A549 (cell line): Measurements from ENCODE around the gene FRMD8. TPM values are rescaled to one million over a fixed set of nuclear protein-coding genes. Genes with fewer than 3 reads are reported as not detected.

Experiments
- ATAC-seq, 2 experiments: fragments of 200-7000 bp in 1 of 2; fragments of >200 bp in 1 of 2; cut with Nextera tagmentation in 1 of 2; cut with Tn5 transposase in 1 of 2; 3 replicates each; pipeline versions ENCODE4 v1.8.0 to v1.9.1; 2018 to 2020; ENCODE audit warnings: mild to moderate bottlenecking in 1 of 2, moderate library complexity in 1 of 2
- CTCF ChIA-PET: fragments of 300-600 bp; sonication (Branson Sonifier 250); formaldehyde crosslinking; extraction: SDS; loops from one replicate; lab custom pipeline; 2021; ENCODE audit warnings: antibody characterized with exemption, inconsistent platforms; lab: Yijun Ruan, JAX
- POLR2A ChIA-PET: fragments of 350-600 bp; formaldehyde crosslinking; extraction: SDS; loops from one replicate; lab custom pipeline; 2021; ENCODE audit warnings: antibody characterized with exemption, inconsistent platforms; lab: Yijun Ruan, JAX
- DNase-seq, 2 experiments: peaks; one replicate each; pipeline versions ENCODE4 v3.0.0 to v3.0.0-alpha.2; 2011 to 2016; ENCODE audit warnings: low read depth in 1 of 2, low spot score in 1 of 2
- FAIRE-seq: peaks from 2 replicates; lab custom pipeline; 2011; peaks lifted over from hg19 to GRCh38; lab: Jason Lieb, UNC
- H3K27ac ChIP-seq, 2 experiments: fragments of >200 bp; sonication (Bioruptor Twin); formaldehyde crosslinking; 3 replicates each; pipeline ENCODE4 v1.5.1; 2016 to 2017
- H3K4me1 ChIP-seq: fragments of >200 bp; sonication (Bioruptor Twin); formaldehyde crosslinking; 3 replicates; pipeline ENCODE4 v1.6.1; 2016
- H3K4me2 ChIP-seq: fragments of >200 bp; sonication (Bioruptor Twin); formaldehyde crosslinking; 3 replicates; pipeline ENCODE4 v1.6.1; 2016
- H3K4me3 ChIP-seq: fragments of >200 bp; sonication (Bioruptor Twin); formaldehyde crosslinking; 3 replicates; pipeline ENCODE4 v1.5.1; 2016
- H3K9me3 ChIP-seq: fragments of >200 bp; sonication (Bioruptor Twin); formaldehyde crosslinking; 3 replicates; pipeline ENCODE4 v1.6.1; 2016
- CBX2 ChIP-seq: fragments of 200-600 bp; sonication (generic); IDR thresholded peaks from 2 replicates; pipeline ENCODE4 v1.6.1; 2016; ENCODE audit warnings: low read depth, mild to moderate bottlenecking, borderline replicate concordance
- CBX8 ChIP-seq: fragments of 200-600 bp; sonication (generic); IDR thresholded peaks from 2 replicates; pipeline ENCODE4 v1.6.1; 2016
- CEBPB ChIP-seq, 2 experiments: fragments of >200 bp in 1 of 2; sonication (Bioruptor Twin) in 1 of 2; formaldehyde crosslinking in 1 of 2; IDR thresholded peaks; 2 replicates each; pipeline ENCODE4 v1.6.1; 2012 to 2016
- EHF ChIP-seq: fragments of 250-450 bp; sonication (Bioruptor Pico); IDR thresholded peaks from 2 replicates; pipeline ENCODE4 v1.5.0; 2020; ENCODE audit warnings: mild to moderate bottlenecking
- EHMT2 ChIP-seq: fragments of 200-600 bp; sonication (generic); IDR thresholded peaks from 2 replicates; pipeline ENCODE4 v1.6.1; 2016; ENCODE audit warnings: antibody characterized with exemption, low read depth, mild to moderate bottlenecking, moderate library complexity
- FOSL2 ChIP-seq, 2 experiments: fragments of 450-650 bp in 1 of 2; fragments of >200 bp in 1 of 2; sonication (Bioruptor Twin) in 1 of 2; formaldehyde crosslinking; IDR thresholded peaks; 2 replicates each; pipeline versions ENCODE4 v1.5.0 to v1.6.1; 2016 to 2020; ENCODE audit warnings: mild to moderate bottlenecking in 1 of 2, moderate library complexity in 1 of 2
- GATA3 ChIP-seq: IDR thresholded peaks from 2 replicates; pipeline ENCODE4 v1.6.1; 2012; ENCODE audit warnings: borderline replicate concordance
- HOXB13 ChIP-seq: fragments of 250-450 bp; sonication (Bioruptor Pico); IDR thresholded peaks from 2 replicates; pipeline ENCODE4 v1.5.0; 2020; ENCODE audit warnings: low read depth, mild to moderate bottlenecking, moderate library complexity
- MYC ChIP-seq: IDR thresholded peaks from 2 replicates; pipeline ENCODE4 v1.6.1; 2012; ENCODE audit warnings: mild to moderate bottlenecking, inconsistent platforms, low read length, improper control_type of control experiment, borderline replicate concordance
- NFE2L2 ChIP-seq: fragments of 150-350 bp; conservative IDR thresholded peaks from 2 replicates; pipeline ENCODE4 v1.6.1; 2014; ENCODE audit warnings: low read length
- NR3C1 ChIP-seq: fragments of >200 bp; sonication (Bioruptor Twin); formaldehyde crosslinking; IDR thresholded peaks from 3 replicates; pipeline ENCODE4 v1.6.1; 2017
- POLR2A ChIP-seq: IDR thresholded peaks from 2 replicates; pipeline ENCODE4 v1.6.1; 2012; ENCODE audit warnings: mild to moderate bottlenecking, low read length
- POLR2AphosphoS2 ChIP-seq: conservative IDR thresholded peaks from 2 replicates; pipeline ENCODE4 v1.6.1; 2012; ENCODE audit warnings: low read length, improper control_type of control experiment, inconsistent platforms
- RAD21 ChIP-seq, 2 experiments: fragments of >200 bp in 1 of 2; sonication (Bioruptor Twin) in 1 of 2; formaldehyde crosslinking in 1 of 2; IDR thresholded peaks in 1 of 2; conservative IDR thresholded peaks in 1 of 2; 2 replicates in 1 of 2; 3 replicates in 1 of 2; pipeline ENCODE4 v1.6.1; 2012 to 2018; ENCODE audit warnings: inconsistent platforms in 1 of 2
- RCOR1 ChIP-seq: fragments of 150-350 bp; IDR thresholded peaks from 2 replicates; pipeline ENCODE4 v1.6.1; 2014; ENCODE audit warnings: antibody characterized with exemption, low read length, low read depth
- RFX5 ChIP-seq: fragments of 450-650 bp; IDR thresholded peaks from 2 replicates; pipeline ENCODE4 v1.7.1; 2014; ENCODE audit warnings: antibody characterized with exemption, mild to moderate bottlenecking, moderate library complexity
- RNF2 ChIP-seq: fragments of 200-600 bp; sonication (generic); IDR thresholded peaks from 2 replicates; pipeline ENCODE4 v1.6.1; 2016; ENCODE audit warnings: low read depth, mild to moderate bottlenecking, antibody characterized with exemption, moderate library complexity, borderline replicate concordance
- SREBF2 ChIP-seq: fragments of 450-650 bp; IDR thresholded peaks from 2 replicates; pipeline ENCODE4 v1.6.1; 2014; ENCODE audit warnings: mild to moderate bottlenecking, moderate library complexity
- TP53 ChIP-seq: fragments of 250-450 bp; sonication (Bioruptor Pico); IDR thresholded peaks from 2 replicates; pipeline ENCODE4 v1.5.0; 2021; ENCODE audit warnings: mild to moderate bottlenecking, moderate library complexity
- ZNF302 ChIP-seq: fragments of 250-450 bp; sonication (Bioruptor Pico); IDR thresholded peaks from 2 replicates; pipeline ENCODE4 v1.9.0; 2021; ENCODE audit warnings: inconsistent platforms, mild to moderate bottlenecking, moderate library complexity
- ZSCAN20 ChIP-seq: fragments of 250-450 bp; sonication (Bioruptor Pico); IDR thresholded peaks from 2 replicates; pipeline ENCODE4 v1.8.0; 2022; ENCODE audit warnings: mild to moderate bottlenecking, moderate library complexity
- WGBS: methylation state at CpG from one replicate; pipeline ENCODE4 v1.1.6; 2017; ENCODE audit errors: missing lambda C conversion rate; 5-methylcytosine and 5-hydroxymethylcytosine counted together
- polyA plus RNA-seq, 4 experiments: library from polyadenylated mRNA; depleted of rRNA in 3 of 4; stranded (reverse); fragments of >200 nt; fragmentation: RNase III in 1 of 4; extraction: RNeasy Plus Mini Kit Qiagen cat#74134 plus additional on column Dnase treatment in 1 of 4; gene quantifications; 2 replicates in 3 of 4; 3 replicates in 1 of 4; pipeline ENCODE4 v1.2.3, GENCODE V29; 2011 to 2017
- TF ChIP-seq, protein P1 (sequence below): fragments of 250-450 bp; sonication (Bioruptor Pico); IDR thresholded peaks from 2 replicates; pipeline ENCODE4 v1.5.0; 2021; ENCODE audit warnings: mild to moderate bottlenecking, moderate library complexity, borderline replicate concordance
- TF ChIP-seq, protein P2 (sequence below): fragments of 200-600 bp; sonication (generic); IDR thresholded peaks from 2 replicates; pipeline ENCODE4 v1.6.1; 2016; ENCODE audit warnings: antibody characterized with exemption, mild to moderate bottlenecking, moderate library complexity
- TF ChIP-seq, protein P3 (sequence below): IDR thresholded peaks from 2 replicates; pipeline ENCODE4 v1.6.1; 2012
- TF ChIP-seq, protein P4 (sequence below): fragments of 250-450 bp; sonication (Bioruptor Pico); IDR thresholded peaks from 2 replicates; pipeline ENCODE4 v1.5.0; 2020; ENCODE audit warnings: low read depth, mild to moderate bottlenecking, moderate library complexity

FRMD8 gene
- polyA plus RNA-seq, 2 of the 4 experiments (the other 2 are of a cell fraction): 12.9 to 20.0 TPM

DNA sequence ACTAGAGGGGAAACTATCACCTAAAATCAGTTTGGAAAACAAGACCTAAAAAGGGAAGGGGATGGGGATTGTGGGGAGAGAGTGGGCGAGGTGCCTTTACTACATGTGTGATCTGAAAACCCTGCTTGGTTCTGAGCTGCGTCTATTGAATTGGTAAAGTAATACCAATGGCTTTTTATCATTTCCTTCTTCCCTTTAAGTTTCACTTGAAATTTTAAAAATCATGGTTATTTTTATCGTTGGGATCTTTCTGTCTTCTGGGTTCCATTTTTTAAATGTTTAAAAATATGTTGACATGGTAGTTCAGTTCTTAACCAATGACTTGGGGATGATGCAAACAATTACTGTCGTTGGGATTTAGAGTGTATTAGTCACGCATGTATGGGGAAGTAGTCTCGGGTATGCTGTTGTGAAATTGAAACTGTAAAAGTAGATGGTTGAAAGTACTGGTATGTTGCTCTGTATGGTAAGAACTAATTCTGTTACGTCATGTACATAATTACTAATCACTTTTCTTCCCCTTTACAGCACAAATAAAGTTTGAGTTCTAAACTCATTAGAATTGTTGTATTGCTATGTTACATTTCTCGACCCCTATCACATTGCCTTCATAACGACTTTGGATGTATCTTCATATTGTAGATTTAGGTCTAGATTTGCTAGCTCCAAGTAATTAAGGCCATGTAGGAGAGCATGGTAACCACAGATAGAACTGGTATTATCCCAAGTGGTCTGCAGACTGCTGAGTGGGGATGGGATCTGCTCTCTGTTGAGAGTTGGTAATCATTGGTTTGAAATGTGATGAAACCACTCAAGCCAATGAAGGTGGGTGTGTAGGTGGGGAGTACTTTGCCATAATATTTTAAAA is 39.8 kb downstream of the FRMD8 start:
- no peak for ATAC-seq
- Histone ChIP-seq H3K4me1 (peaks cover 19% of the 10 kb centered on the region; the same call in 2 of the 3 replicates), H3K4me3 (peak overlapping the region; percentile 95), H3K4me2 (peak overlapping the region; percentile 89), H3K9me3 (no peaks in the 10 kb centered on the region), H3K27ac (peak overlapping the region; percentile 97 to 100)
- no peak for FAIRE-seq
- TF ChIP-seq POLR2A (no peak), TP53 (CRISPR knock-in tag) (peak; percentile 70; the same call in 1 of the 2 replicates), RAD21 (conservative IDR thresholded peaks at IDR 0.05 in 1 of 2, IDR thresholded peaks at IDR 0.05 in 1 of 2) (no peak), NFE2L2 (no peak), RFX5 (no peak), CBX8 (no peak), CEBPB (IDR thresholded peaks at IDR 0.05) (peak; percentile 44 to 71; a peak in 3 of 4 replicates), RNF2 (no peak), EHF (CRISPR knock-in tag) (peak; percentile 46; the same call in 1 of the 2 replicates), HOXB13 (CRISPR knock-in tag) (peak; percentile 47; the same call in 1 of the 2 replicates), MYC (no peak), ZNF302 (CRISPR knock-in tag) (0 out of 2 replicates have a peak, but pooled peaks have one; percentile 30), RCOR1 (no peak), NR3C1 (no peak), POLR2AphosphoS2 (peak; percentile 86), CBX2 (no peak), ZSCAN20 (CRISPR knock-in tag) (peak; percentile 66), GATA3 (0 out of 2 replicates have a peak, but pooled peaks have one; percentile 10), EHMT2 (no peak), FOSL2 (IDR thresholded peaks at IDR 0.05) (no peak), FOSL2 (CRISPR knock-in tag; IDR thresholded peaks at IDR 0.05) (peak; percentile 73), SREBF2 (no peak)
- TF ChIP-seq, protein P1, sequence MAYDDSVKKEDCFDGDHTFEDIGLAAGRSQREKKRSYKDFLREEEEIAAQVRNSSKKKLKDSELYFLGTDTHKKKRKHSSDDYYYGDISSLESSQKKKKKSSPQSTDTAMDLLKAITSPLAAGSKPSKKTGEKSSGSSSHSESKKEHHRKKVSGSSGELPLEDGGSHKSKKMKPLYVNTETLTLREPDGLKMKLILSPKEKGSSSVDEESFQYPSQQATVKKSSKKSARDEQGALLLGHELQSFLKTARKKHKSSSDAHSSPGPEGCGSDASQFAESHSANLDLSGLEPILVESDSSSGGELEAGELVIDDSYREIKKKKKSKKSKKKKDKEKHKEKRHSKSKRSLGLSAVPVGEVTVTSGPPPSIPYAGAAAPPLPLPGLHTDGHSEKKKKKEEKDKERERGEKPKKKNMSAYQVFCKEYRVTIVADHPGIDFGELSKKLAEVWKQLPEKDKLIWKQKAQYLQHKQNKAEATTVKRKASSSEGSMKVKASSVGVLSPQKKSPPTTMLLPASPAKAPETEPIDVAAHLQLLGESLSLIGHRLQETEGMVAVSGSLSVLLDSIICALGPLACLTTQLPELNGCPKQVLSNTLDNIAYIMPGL (CRISPR knock-in tag): peak; percentile 51; the same call in 1 of the 2 replicates
- TF ChIP-seq, protein P2, sequence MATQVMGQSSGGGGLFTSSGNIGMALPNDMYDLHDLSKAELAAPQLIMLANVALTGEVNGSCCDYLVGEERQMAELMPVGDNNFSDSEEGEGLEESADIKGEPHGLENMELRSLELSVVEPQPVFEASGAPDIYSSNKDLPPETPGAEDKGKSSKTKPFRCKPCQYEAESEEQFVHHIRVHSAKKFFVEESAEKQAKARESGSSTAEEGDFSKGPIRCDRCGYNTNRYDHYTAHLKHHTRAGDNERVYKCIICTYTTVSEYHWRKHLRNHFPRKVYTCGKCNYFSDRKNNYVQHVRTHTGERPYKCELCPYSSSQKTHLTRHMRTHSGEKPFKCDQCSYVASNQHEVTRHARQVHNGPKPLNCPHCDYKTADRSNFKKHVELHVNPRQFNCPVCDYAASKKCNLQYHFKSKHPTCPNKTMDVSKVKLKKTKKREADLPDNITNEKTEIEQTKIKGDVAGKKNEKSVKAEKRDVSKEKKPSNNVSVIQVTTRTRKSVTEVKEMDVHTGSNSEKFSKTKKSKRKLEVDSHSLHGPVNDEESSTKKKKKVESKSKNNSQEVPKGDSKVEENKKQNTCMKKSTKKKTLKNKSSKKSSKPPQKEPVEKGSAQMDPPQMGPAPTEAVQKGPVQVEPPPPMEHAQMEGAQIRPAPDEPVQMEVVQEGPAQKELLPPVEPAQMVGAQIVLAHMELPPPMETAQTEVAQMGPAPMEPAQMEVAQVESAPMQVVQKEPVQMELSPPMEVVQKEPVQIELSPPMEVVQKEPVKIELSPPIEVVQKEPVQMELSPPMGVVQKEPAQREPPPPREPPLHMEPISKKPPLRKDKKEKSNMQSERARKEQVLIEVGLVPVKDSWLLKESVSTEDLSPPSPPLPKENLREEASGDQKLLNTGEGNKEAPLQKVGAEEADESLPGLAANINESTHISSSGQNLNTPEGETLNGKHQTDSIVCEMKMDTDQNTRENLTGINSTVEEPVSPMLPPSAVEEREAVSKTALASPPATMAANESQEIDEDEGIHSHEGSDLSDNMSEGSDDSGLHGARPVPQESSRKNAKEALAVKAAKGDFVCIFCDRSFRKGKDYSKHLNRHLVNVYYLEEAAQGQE: no peak; the same call in 1 of the 2 replicates
- TF ChIP-seq, protein P3, sequence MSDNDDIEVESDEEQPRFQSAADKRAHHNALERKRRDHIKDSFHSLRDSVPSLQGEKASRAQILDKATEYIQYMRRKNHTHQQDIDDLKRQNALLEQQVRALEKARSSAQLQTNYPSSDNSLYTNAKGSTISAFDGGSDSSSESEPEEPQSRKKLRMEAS: 0 out of 2 replicates have a peak, but pooled peaks have one; percentile 2
- TF ChIP-seq, protein P4, sequence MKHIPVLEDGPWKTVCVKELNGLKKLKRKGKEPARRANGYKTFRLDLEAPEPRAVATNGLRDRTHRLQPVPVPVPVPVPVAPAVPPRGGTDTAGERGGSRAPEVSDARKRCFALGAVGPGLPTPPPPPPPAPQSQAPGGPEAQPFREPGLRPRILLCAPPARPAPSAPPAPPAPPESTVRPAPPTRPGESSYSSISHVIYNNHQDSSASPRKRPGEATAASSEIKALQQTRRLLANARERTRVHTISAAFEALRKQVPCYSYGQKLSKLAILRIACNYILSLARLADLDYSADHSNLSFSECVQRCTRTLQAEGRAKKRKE: peak; percentile 13
- DNase-seq: peak in 1 of 2 experiments; percentile 78
- CTCF ChIA-PET: interaction anchor here (1.7 kb wide), 2 partner anchors 9 to 84 kb away, joined by 5 read pairs; no protein-coding TSS in a partner anchor
- POLR2A ChIA-PET: interaction anchor here (1.2 to 17.5 kb wide), 4 partner anchors 8 to 77 kb away, joined by 5 to 756 read pairs (median 84); partner anchors contain the start of genes MALAT1 and NEAT1
- WGBS: 1% methylated on average over 9 of the region's 9 CpGs
